HepG2 (cell line): Measurements from ENCODE around the gene MRS2. TPM values are rescaled to one million over a fixed set of nuclear protein-coding genes. Genes with fewer than 3 reads are reported as not detected.

ENCODE experiments used
- CBX1 ChIP-seq: IDR thresholded peaks from one replicate; pipeline ENCODE4 v1.6.1; 2016; ENCODE audit warnings: antibody characterized with exemption, low read depth
- IKZF1 ChIP-seq: fragments of 450-650 bp; IDR thresholded peaks from 2 replicates; pipeline ENCODE4 v1.7.1; 2016
- LCORL ChIP-seq, 2 experiments: fragments of 450-650 bp in 1 of 2; sonication (generic) in 1 of 2; formaldehyde crosslinking in 1 of 2; IDR thresholded peaks; 2 replicates each; pipeline versions ENCODE4 v1.5.0 to v1.6.1; 2017 to 2020; ENCODE audit warnings: antibody characterized with exemption in 1 of 2, missing genetic modification reagents in 1 of 2
- NFE2L1 ChIP-seq: sonication (generic); formaldehyde crosslinking; IDR thresholded peaks from 2 replicates; pipeline ENCODE4 v1.4.0; 2020; ENCODE audit warnings: missing genetic modification reagents, mild to moderate bottlenecking, borderline replicate concordance
- PCBP2 ChIP-seq: fragments of 200-400 bp; formaldehyde crosslinking; optimal IDR thresholded peaks from 2 replicates; pipeline ENCODE3; 2018; ENCODE audit warnings: low read length, low read depth; ENCODE audit not compliant: poor library complexity, severe bottlenecking
- SMARCC2 ChIP-seq: fragments of 450-650 bp; IDR thresholded peaks from 2 replicates; pipeline ENCODE4 v1.6.1; 2017; ENCODE audit warnings: antibody characterized with exemption, mild to moderate bottlenecking
- SOX6 ChIP-seq, 2 experiments: fragments of 450-650 bp in 1 of 2; sonication (generic) in 1 of 2; formaldehyde crosslinking in 1 of 2; IDR thresholded peaks; 2 replicates each; pipeline versions ENCODE4 v1.4.0 to v1.6.1; 2017 to 2020; ENCODE audit warnings: antibody characterized with exemption in 1 of 2, mild to moderate bottlenecking in 1 of 2, missing genetic modification reagents in 1 of 2
- SPEN ChIP-seq: sonication (generic); formaldehyde crosslinking; IDR thresholded peaks from 2 replicates; pipeline ENCODE4 v1.5.1; 2020; ENCODE audit warnings: low read depth, mild to moderate bottlenecking, missing genetic modification reagents
- TRAFD1 ChIP-seq: sonication (generic); formaldehyde crosslinking; IDR thresholded peaks from 2 replicates; pipeline ENCODE4 v1.5.1; 2020; ENCODE audit warnings: missing genetic modification reagents, mild to moderate bottlenecking, borderline replicate concordance
- ZHX2 ChIP-seq, 2 experiments: sonication (generic) in 1 of 2; formaldehyde crosslinking in 1 of 2; IDR thresholded peaks; 2 replicates each; pipeline versions ENCODE4 v1.6.1 to v1.9.0; 2014 to 2022; ENCODE audit warnings: antibody characterized with exemption in 1 of 2, borderline replicate concordance in 1 of 2, inconsistent platforms in 1 of 2, low read depth in 1 of 2, missing genetic modification reagents in 1 of 2
- ZNF143 ChIP-seq: sonication (generic); formaldehyde crosslinking; IDR thresholded peaks from 2 replicates; pipeline ENCODE4 v1.4.0; 2020; ENCODE audit warnings: missing genetic modification reagents
- ZNF564 ChIP-seq: sonication (generic); formaldehyde crosslinking; IDR thresholded peaks from 2 replicates; pipeline ENCODE4 v1.8.1; 2023; ENCODE audit warnings: mild to moderate bottlenecking, missing genetic modification reagents
- ZNF687 ChIP-seq: sonication (generic); formaldehyde crosslinking; IDR thresholded peaks from 2 replicates; pipeline ENCODE4 v1.5.1; 2020; ENCODE audit warnings: mild to moderate bottlenecking, missing genetic modification reagents, moderate library complexity
- polyA plus RNA-seq, 8 experiments: library from polyadenylated mRNA; depleted of rRNA in 3 of 8; stranded (reverse) in 7 of 8; unstranded in 1 of 8; fragments of >200 nt; fragmentation: Illumina TruSeq in 4 of 8; extraction: Trizol in 4 of 8; gene quantifications; 2 replicates each; pipeline versions ENCODE4 v1.2.1 to v1.2.3, GENCODE V29; 2011 to 2016; ENCODE audit warnings: low read depth in 4 of 8, missing spikeins in 1 of 8, mixed read lengths in 1 of 8; ENCODE audit not compliant: insufficient read depth in 1 of 8
- total RNA-seq, 5 experiments: library from RNA; depleted of rRNA; stranded (reverse); fragments of >200 nt; fragmentation: Illumina TruSeq; extraction: Trizol; gene quantifications; 2 replicates each; pipeline ENCODE4 v1.2.3, GENCODE V29; 2016; ENCODE audit warnings: low read depth in 1 of 5

MRS2 gene
- total and polyA plus RNA-seq, 2 of the 13 experiments (the other 11 are each of a cell fraction or from before 2014, with no cell fraction given): 31.1 to 83.8 TPM

- no peak for TF ChIP-seq SOX6 (IDR thresholded peaks at IDR 0.05)
- TF ChIP-seq SOX6 (CRISPR knock-in tag; IDR thresholded peaks at IDR 0.05): no peak
- TF ChIP-seq LCORL (IDR thresholded peaks at IDR 0.05): no peak
- no peak for TF ChIP-seq LCORL (CRISPR knock-in tag; IDR thresholded peaks at IDR 0.05)
- TF ChIP-seq TRAFD1 (CRISPR knock-in tag): no peak
- TF ChIP-seq CBX1: no peak
- TF ChIP-seq PCBP2: no peak
- TF ChIP-seq ZNF143 (CRISPR knock-in tag): no peak
- no peak for TF ChIP-seq ZHX2 (IDR thresholded peaks at IDR 0.05; ENCODE audit: low read depth)
- no peak for TF ChIP-seq ZHX2 (CRISPR knock-in tag; IDR thresholded peaks at IDR 0.05; ENCODE audit: borderline replicate concordance)
- no peak for TF ChIP-seq SPEN
- no peak for TF ChIP-seq NFE2L1 (CRISPR knock-in tag)
- no peak for TF ChIP-seq IKZF1
- TF ChIP-seq ZNF687 (CRISPR knock-in tag): no peak
- TF ChIP-seq ZNF564 (CRISPR knock-in tag): no peak
- TF ChIP-seq SMARCC2: no peak
These were observed 46.2 kb downstream of the MRS2 start (continued) for GRCh38 chr6:24448828-24449525.
